ENCODE data around the gene HOXA2. TPM values are rescaled to one million over a fixed set of nuclear protein-coding genes. Genes with fewer than 3 reads are reported as not detected.

The HOXA2 gene
- total RNA-seq, 2 experiments from 2014 or later, result 0.25 to 0.42 TPM

DNA sequence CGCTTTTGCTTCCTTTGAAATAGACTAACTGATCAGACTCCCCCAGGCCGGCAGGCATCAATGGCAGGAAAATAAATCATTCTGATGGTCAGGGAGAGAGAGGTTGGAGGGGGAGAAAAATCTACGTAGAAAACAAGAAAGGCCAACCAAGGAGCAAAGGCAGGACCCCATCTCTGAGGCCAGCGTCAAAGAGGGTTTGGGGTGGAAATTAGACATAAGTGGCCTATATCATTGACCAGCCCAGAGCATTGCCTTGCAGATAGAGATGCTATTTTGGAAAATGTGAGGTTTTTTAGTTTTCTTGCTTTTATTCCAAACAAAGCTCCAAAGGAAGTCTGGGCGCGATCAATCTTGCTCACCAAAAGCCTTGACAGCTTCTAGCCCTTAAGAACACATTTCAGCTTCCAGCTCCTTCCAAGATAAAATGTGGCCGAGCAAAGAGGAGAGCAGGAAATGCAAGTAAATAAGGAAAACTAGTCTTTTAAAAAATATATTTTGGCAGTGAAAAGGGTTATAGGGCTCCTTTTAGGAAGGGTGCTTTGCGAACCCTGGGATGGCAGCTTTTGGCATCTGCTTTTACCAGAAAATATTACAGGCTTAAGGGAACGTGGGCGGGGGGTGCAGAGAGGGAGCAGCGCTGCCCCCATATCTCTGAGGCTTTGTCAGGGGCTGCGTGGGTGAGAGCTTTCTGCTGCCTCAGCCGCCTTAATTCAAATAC is 2.0 kb upstream of the HOXA2 start:
- no peaks in the 10 kb centered on the region for H3K9me2 ChIP-seq (ENCODE audit: insufficient read depth, low read length)
- no peaks in the 10 kb centered on the region for H3K4me1 ChIP-seq (ENCODE audit: insufficient read depth, low read length, poor library complexity, severe bottlenecking)
- no peak overlapping the region for H3K27ac ChIP-seq (ENCODE audit: low read depth, low read length, poor library complexity, severe bottlenecking)
- no peak overlapping the region for H2AFZ ChIP-seq (ENCODE audit: low read length)
- no peaks in the 10 kb centered on the region for H3K36me3 ChIP-seq (ENCODE audit: insufficient read depth, low read length)
- H4K20me1 ChIP-seq (ENCODE audit: insufficient read depth, low read length), result no peaks in the 10 kb centered on the region
- H3K4me2 ChIP-seq (ENCODE audit: low read length), result no peak overlapping the region
- no peaks in the 10 kb centered on the region for H3K79me2 ChIP-seq (ENCODE audit: insufficient read depth, low read depth, low read length)
- BruUV-seq (replicated peaks), result no TSS peak
- no peak for TF ChIP-seq EZH2phosphoT487 (IDR thresholded peaks at IDR 0.05; ENCODE audit: borderline replicate concordance, low read depth, low read length)
- TF ChIP-seq, protein P1, sequence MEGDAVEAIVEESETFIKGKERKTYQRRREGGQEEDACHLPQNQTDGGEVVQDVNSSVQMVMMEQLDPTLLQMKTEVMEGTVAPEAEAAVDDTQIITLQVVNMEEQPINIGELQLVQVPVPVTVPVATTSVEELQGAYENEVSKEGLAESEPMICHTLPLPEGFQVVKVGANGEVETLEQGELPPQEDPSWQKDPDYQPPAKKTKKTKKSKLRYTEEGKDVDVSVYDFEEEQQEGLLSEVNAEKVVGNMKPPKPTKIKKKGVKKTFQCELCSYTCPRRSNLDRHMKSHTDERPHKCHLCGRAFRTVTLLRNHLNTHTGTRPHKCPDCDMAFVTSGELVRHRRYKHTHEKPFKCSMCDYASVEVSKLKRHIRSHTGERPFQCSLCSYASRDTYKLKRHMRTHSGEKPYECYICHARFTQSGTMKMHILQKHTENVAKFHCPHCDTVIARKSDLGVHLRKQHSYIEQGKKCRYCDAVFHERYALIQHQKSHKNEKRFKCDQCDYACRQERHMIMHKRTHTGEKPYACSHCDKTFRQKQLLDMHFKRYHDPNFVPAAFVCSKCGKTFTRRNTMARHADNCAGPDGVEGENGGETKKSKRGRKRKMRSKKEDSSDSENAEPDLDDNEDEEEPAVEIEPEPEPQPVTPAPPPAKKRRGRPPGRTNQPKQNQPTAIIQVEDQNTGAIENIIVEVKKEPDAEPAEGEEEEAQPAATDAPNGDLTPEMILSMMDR (conservative IDR thresholded peaks at IDR 0.05; ENCODE audit: low read length), result no peak
- no peak for DNase-seq (ENCODE audit: low spot score)
- no peaks in the 10 kb centered on the region for H3K9me3 ChIP-seq (ENCODE audit: low read length)
- H3K4me3 ChIP-seq (ENCODE audit: low read depth, low read length, poor library complexity, severe bottlenecking), result no peak overlapping the region
- intact Hi-C loops (cut with micrococcal nuclease; ENCODE audit: unreplicated experiment), result no loop called here
- POLR2A ChIA-PET, result interaction anchor here (0.6 to 1.2 kb wide), 2 partner anchors 11 to 32 kb away, joined by 3 to 4 read pairs; no protein-coding TSS in a partner anchor
- CTCF ChIA-PET (ENCODE audit: unreplicated experiment), result no interaction called here

- ChIA-PET CTCF (ENCODE audit: unreplicated experiment) (no interaction called here), POLR2A (interaction anchor here (0.6 kb wide), 1 partner anchor 31 kb away, joined by 3 read pairs; no protein-coding TSS in a partner anchor)
- H3K27ac ChIP-seq (ENCODE audit: low read depth, low read length, poor library complexity, severe bottlenecking), result no peak overlapping the region
- H3K4me3 ChIP-seq (ENCODE audit: low read depth, low read length, poor library complexity, severe bottlenecking), result no peak overlapping the region
- no peaks in the 10 kb centered on the region for H3K79me2 ChIP-seq (ENCODE audit: insufficient read depth, low read depth, low read length)
- no peak overlapping the region for H3K4me2 ChIP-seq (ENCODE audit: low read length)
- intact Hi-C loops (cut with micrococcal nuclease; ENCODE audit: unreplicated experiment), result no loop called here
- no peaks in the 10 kb centered on the region for H4K20me1 ChIP-seq (ENCODE audit: insufficient read depth, low read length)
- no peaks in the 10 kb centered on the region for H3K9me3 ChIP-seq (ENCODE audit: low read length)
- H3K9me2 ChIP-seq (ENCODE audit: insufficient read depth, low read length), result no peaks in the 10 kb centered on the region
- TF ChIP-seq, protein P1 (conservative IDR thresholded peaks at IDR 0.05; ENCODE audit: low read length), result no peak
- no peak for DNase-seq (ENCODE audit: low spot score)
- no peaks in the 10 kb centered on the region for H3K4me1 ChIP-seq (ENCODE audit: insufficient read depth, low read length, poor library complexity, severe bottlenecking)
- no peak overlapping the region for H2AFZ ChIP-seq (ENCODE audit: low read length)
- no peaks in the 10 kb centered on the region for H3K36me3 ChIP-seq (ENCODE audit: insufficient read depth, low read length)
- BruUV-seq (replicated peaks), result no TSS peak
Measured at GRCh38 chr7:27103489-27104226, 1.2 kb upstream of the HOXA2 start.

Measured in OCI-LY7 (cell line).